Measurements from ENCODE around the gene NDUFS1. TPM values are rescaled to one million over a fixed set of nuclear protein-coding genes. Genes with fewer than 3 reads are reported as not detected.
"Not testable (repeated sequence)": the region's sequence is repeated elsewhere in the genome, so short reads cannot be mapped to it uniquely, and the experiment has no call there.

The NDUFS1 gene
- total and polyA plus RNA-seq, 10 of the 15 experiments (the other 5 are each of a cell fraction or from before 2014, with no cell fraction given): 62.6 to 108 (median 90.4) TPM

GRCh38 chr2:206189691-206190090, 30.4 kb upstream of the NDUFS1 start:
- WGBS (ENCODE audit: insufficient coverage, insufficient replicate concordance, low lambda C conversion rate, missing lambda C conversion rate): 46% methylated on average over 3 of the region's 3 CpGs
- SMC1A ChIA-PET (ENCODE audit: uncharacterized antibody, unreplicated experiment): interaction anchor here (0.6 kb wide), 1 partner anchor 1588 kb away, joined by 3 read pairs; no protein-coding TSS in a partner anchor
- TF ChIP-seq GABPA (IDR thresholded peaks at IDR 0.05; ENCODE audit: low read depth): no peak
- TF ChIP-seq RB1 (IDR thresholded peaks at IDR 0.05; ENCODE audit: borderline replicate concordance): no peak
- no peak for TF ChIP-seq YY1 (IDR thresholded peaks at IDR 0.05; ENCODE audit: low read depth, low read length)
- TF ChIP-seq ZSCAN29 (IDR thresholded peaks at IDR 0.05): no peak
- no peak for TF ChIP-seq ZBED1 (IDR thresholded peaks at IDR 0.05; ENCODE audit: borderline replicate concordance)
- TF ChIP-seq CBFB (IDR thresholded peaks at IDR 0.05; ENCODE audit: low read depth): no peak

GRCh38 chr2:206181526-206181925, 22.3 kb upstream of the NDUFS1 start:
- H4K20me1 ChIP-seq (ENCODE audit: control insufficient read depth, insufficient read depth); intact Hi-C loops (cut with micrococcal nuclease; ENCODE audit: unreplicated experiment); H3K27me3 ChIP-seq (replicated peaks in 1 of 2; ENCODE audit: control insufficient read depth in 2 of 2, insufficient read depth in 2 of 2, low read length in 1 of 2); POLR2A ChIA-PET; H3K4me2 ChIP-seq (ENCODE audit: control insufficient read depth, insufficient read depth); H3K4me1 ChIP-seq (ENCODE audit: control insufficient read depth, insufficient read depth, low read length); H3K79me2 ChIP-seq (ENCODE audit: control insufficient read depth, insufficient read depth, low read length); BruUV-seq (replicated peaks); H3K9ac ChIP-seq (ENCODE audit: control insufficient read depth, insufficient read depth, low read length); FAIRE-seq; H3K4me3 ChIP-seq; ATAC-seq; in situ Hi-C loops (cut with MboI); H2AFZ ChIP-seq (ENCODE audit: control insufficient read depth, low read depth, low read length); H3K27ac ChIP-seq (ENCODE audit: control insufficient read depth, insufficient read depth); H3K9me3 ChIP-seq (replicated peaks; ENCODE audit: control insufficient read depth, insufficient read depth, low read length); DNase-seq (ENCODE audit: low read depth, low spot score); H3K36me3 ChIP-seq (ENCODE audit: control insufficient read depth in 2 of 2, insufficient read depth in 2 of 2, low read length in 1 of 2); SMC1A ChIA-PET (ENCODE audit: uncharacterized antibody, unreplicated experiment): not testable (repeated sequence)
- ChIA-PET RAD21 (ENCODE audit: unreplicated experiment) (interaction anchor here (1.1 kb wide), 1 partner anchor 85 kb away, joined by 3 read pairs; no protein-coding TSS in a partner anchor), CTCF (interaction anchor here (1.1 kb wide), 1 partner anchor 16 kb away, joined by 4 read pairs; no protein-coding TSS in a partner anchor)
- 41% methylated on average over 6 of the region's 6 CpGs for WGBS (ENCODE audit: insufficient coverage, insufficient replicate concordance, low lambda C conversion rate, missing lambda C conversion rate)

More at GRCh38 chr2:206189691-206190090, 30.4 kb upstream of the NDUFS1 start:
- Histone ChIP-seq H3K27me3 (replicated peaks in 1 of 2; ENCODE audit: control insufficient read depth in 2 of 2, insufficient read depth in 2 of 2, low read length in 1 of 2) (peaks cover 0 to 2% of the 10 kb centered on the region in 2 experiments; a peak in 1 of 4 replicates), H4K20me1 (ENCODE audit: control insufficient read depth, insufficient read depth) (no peaks in the 10 kb centered on the region), H3K4me3 (no peak overlapping the region), H2AFZ (ENCODE audit: control insufficient read depth, low read depth, low read length) (no peak overlapping the region), H3K4me1 (ENCODE audit: control insufficient read depth, insufficient read depth, low read length) (no peaks in the 10 kb centered on the region), H3K36me3 (ENCODE audit: control insufficient read depth in 2 of 2, insufficient read depth in 2 of 2, low read length in 1 of 2) (no peaks in the 10 kb centered on the region), H3K27ac (ENCODE audit: control insufficient read depth, insufficient read depth) (no peak overlapping the region), H3K9ac (ENCODE audit: control insufficient read depth, insufficient read depth, low read length) (no peak overlapping the region), H3K79me2 (ENCODE audit: control insufficient read depth, insufficient read depth, low read length) (no peaks in the 10 kb centered on the region), H3K4me2 (ENCODE audit: control insufficient read depth, insufficient read depth) (no peak overlapping the region), H3K9me3 (replicated peaks; ENCODE audit: control insufficient read depth, insufficient read depth, low read length) (no peaks in the 10 kb centered on the region)
- DNase-seq (ENCODE audit: low read depth, low spot score) (no peak), FAIRE-seq (no peak), ATAC-seq (no peak)
- in situ Hi-C loops (cut with MboI): no loop called here
- intact Hi-C loops (cut with micrococcal nuclease; ENCODE audit: unreplicated experiment): no loop called here
- POLR2A ChIA-PET: no interaction called here
- RAD21 ChIA-PET (ENCODE audit: unreplicated experiment): no interaction called here
- CTCF ChIA-PET: interaction anchor here (1.0 kb wide), 1 partner anchor 8 kb away, joined by 5 read pairs; no protein-coding TSS in a partner anchor
- BruUV-seq (replicated peaks): no TSS peak

Measured in GM12878 (cell line).